WERI-Rb-1 (cell line): ENCODE measurements around the gene NTF3.
"Not testable (repeated sequence)": the region's sequence is repeated elsewhere in the genome, so short reads cannot be mapped to it uniquely, and the experiment has no call there.

ENCODE experiments used
- DNase-seq: peaks from one replicate; pipeline ENCODE4 v3.0.0-alpha.2; 2020
- H3K27ac ChIP-seq: fragments of 250-450 bp; sonication (Bioruptor Pico); 2 replicates; pipeline ENCODE4 v1.5.1; 2020; ENCODE audit warnings: mild to moderate bottlenecking, moderate library complexity
- H3K27me3 ChIP-seq: fragments of 250-450 bp; sonication (Bioruptor Pico); 2 replicates; pipeline ENCODE4 v1.5.1; 2021; ENCODE audit warnings: mild to moderate bottlenecking, low read depth, moderate library complexity; ENCODE audit not compliant: insufficient read depth, severe bottlenecking
- H3K36me3 ChIP-seq: fragments of 250-450 bp; sonication (Bioruptor Pico); 2 replicates; pipeline ENCODE4 v1.5.1; 2020; ENCODE audit warnings: mild to moderate bottlenecking, moderate library complexity
- H3K4me3 ChIP-seq: 2 replicates; pipeline ENCODE4 v1.5.1; 2011; ENCODE audit warnings: low read depth, mild to moderate bottlenecking, control low read depth, low read length
- H3K9me3 ChIP-seq: fragments of 250-450 bp; sonication (Bioruptor Pico); 2 replicates; pipeline ENCODE4 v1.5.1; 2021; ENCODE audit warnings: mild to moderate bottlenecking, moderate library complexity; ENCODE audit not compliant: severe bottlenecking
- TF ChIP-seq, protein P1 (sequence below): IDR thresholded peaks from 2 replicates; pipeline ENCODE4 v1.5.1; 2011; ENCODE audit warnings: low read depth, mild to moderate bottlenecking, control low read depth, inconsistent platforms, low read length

NTF3 gene

DNA sequence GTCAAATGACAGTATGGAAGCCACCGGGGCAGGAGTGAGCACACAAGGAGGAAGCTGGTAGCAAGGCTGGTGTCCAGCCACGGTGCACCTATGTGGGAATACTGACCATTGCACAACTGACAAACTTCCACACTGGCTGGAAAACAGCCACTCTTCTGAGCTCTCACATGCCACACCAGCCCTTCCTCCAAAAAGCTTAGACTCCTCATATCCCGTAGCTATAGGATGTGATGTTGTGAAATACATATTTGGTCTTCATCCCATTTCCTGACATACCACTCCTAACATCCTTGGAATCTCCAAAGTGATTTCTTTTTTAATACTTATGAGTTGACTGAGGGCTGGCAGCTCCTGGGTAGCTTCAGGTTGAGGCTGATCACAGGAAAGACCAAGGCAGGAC, 103.6 kb downstream of the NTF3 start:
- Histone ChIP-seq H3K36me3 (no peaks in the 10 kb centered on the region), H3K27me3 (no peaks in the 10 kb centered on the region), H3K9me3 (peaks cover 3% of the 10 kb centered on the region), H3K27ac (no peak overlapping the region), H3K4me3 (no peak overlapping the region)
- TF ChIP-seq, protein P1, sequence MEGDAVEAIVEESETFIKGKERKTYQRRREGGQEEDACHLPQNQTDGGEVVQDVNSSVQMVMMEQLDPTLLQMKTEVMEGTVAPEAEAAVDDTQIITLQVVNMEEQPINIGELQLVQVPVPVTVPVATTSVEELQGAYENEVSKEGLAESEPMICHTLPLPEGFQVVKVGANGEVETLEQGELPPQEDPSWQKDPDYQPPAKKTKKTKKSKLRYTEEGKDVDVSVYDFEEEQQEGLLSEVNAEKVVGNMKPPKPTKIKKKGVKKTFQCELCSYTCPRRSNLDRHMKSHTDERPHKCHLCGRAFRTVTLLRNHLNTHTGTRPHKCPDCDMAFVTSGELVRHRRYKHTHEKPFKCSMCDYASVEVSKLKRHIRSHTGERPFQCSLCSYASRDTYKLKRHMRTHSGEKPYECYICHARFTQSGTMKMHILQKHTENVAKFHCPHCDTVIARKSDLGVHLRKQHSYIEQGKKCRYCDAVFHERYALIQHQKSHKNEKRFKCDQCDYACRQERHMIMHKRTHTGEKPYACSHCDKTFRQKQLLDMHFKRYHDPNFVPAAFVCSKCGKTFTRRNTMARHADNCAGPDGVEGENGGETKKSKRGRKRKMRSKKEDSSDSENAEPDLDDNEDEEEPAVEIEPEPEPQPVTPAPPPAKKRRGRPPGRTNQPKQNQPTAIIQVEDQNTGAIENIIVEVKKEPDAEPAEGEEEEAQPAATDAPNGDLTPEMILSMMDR = no peak
- DNase-seq = no peak

DNA sequence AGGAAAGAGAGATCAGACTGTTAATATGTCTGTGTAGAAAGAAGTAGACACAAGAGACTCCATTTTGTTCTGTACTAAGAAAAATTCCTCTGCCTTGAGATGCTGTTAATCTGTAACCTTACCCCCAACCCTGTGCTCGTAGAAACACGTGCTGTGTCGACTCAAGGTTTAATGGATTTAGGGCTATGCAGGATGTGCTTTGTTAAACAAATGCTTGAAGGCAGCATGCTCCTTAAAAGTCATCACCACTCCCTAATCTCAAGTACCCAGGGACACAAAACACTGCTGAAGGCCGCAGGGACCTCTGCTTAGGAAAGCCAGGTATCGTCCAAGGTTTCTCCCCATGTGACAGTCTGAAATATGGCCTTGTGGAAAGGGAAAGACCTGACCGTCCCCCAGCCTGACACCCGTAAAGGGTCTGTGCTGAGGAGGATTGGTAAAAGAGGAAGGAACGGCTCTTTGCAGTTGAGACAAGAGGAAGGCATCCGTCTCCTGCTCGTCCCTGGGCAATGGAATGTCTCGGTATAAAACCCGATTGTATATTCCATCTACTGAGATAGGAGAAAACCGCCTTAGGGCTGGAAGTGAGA, 105.2 kb downstream of the NTF3 start:
- not testable (repeated sequence) for H3K4me3 ChIP-seq, H3K27ac ChIP-seq, H3K36me3 ChIP-seq, H3K27me3 ChIP-seq, DNase-seq, H3K9me3 ChIP-seq

DNA sequence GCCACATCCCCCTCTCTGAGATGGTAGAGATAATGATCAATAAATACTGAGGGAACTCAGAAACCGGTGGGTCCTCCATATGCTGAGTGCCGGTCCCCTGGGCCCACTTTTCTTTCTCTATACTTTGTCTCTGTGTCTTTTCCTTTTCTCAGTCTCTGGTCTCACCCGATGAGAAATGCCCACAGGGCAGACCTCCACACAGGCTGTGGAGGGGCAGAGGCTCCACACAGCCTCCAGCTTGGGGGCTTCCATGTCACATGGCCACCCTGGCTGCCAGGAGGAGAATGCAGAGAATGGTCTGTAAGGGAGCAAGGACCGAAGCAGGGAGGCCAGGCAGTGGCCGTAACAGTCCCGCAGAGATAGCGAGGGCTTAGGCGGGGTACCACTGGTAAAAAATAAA, 105.9 kb downstream of the NTF3 start:
- DNase-seq = no peak
- TF ChIP-seq, protein P1 = no peak
- H3K27ac ChIP-seq = no peak overlapping the region
- no peak overlapping the region for H3K4me3 ChIP-seq
- peaks cover 6% of the 10 kb centered on the region for H3K9me3 ChIP-seq
- no peaks in the 10 kb centered on the region for H3K36me3 ChIP-seq
- no peaks in the 10 kb centered on the region for H3K27me3 ChIP-seq
